OCI-LY3 (cell line): ENCODE data around the gene HES4.

Experiments
- EZH2phosphoT487 ChIP-seq: fragments of 200-600 bp; shearing (Covaris generic); IDR thresholded peaks from 2 replicates; pipeline ENCODE4 v1.6.1; 2018; ENCODE audit warnings: antibody characterized with exemption, mixed run types, low read depth
- TF ChIP-seq, protein P1 (sequence below): fragments of 200-600, 300-600 bp; sonication (generic); IDR thresholded peaks from 2 replicates; pipeline ENCODE4 v1.5.1; 2014; ENCODE audit warnings: antibody characterized with exemption, low read length, low read depth

GRCh38 chr1:959731-960362 lies 40.0 kb downstream of the HES4 start:
- TF ChIP-seq, protein P1, sequence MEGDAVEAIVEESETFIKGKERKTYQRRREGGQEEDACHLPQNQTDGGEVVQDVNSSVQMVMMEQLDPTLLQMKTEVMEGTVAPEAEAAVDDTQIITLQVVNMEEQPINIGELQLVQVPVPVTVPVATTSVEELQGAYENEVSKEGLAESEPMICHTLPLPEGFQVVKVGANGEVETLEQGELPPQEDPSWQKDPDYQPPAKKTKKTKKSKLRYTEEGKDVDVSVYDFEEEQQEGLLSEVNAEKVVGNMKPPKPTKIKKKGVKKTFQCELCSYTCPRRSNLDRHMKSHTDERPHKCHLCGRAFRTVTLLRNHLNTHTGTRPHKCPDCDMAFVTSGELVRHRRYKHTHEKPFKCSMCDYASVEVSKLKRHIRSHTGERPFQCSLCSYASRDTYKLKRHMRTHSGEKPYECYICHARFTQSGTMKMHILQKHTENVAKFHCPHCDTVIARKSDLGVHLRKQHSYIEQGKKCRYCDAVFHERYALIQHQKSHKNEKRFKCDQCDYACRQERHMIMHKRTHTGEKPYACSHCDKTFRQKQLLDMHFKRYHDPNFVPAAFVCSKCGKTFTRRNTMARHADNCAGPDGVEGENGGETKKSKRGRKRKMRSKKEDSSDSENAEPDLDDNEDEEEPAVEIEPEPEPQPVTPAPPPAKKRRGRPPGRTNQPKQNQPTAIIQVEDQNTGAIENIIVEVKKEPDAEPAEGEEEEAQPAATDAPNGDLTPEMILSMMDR: no peak
- no peak for TF ChIP-seq EZH2phosphoT487
